Transverse colon (tissue), 4 donors: ENCODE results near the gene CBX5.

Experiments used
- CTCF ChIP-seq, 5 experiments: fragments of 200-600 bp in 3 of 5; fragments of 450-650 bp in 2 of 5; sonication (generic) in 3 of 5; IDR thresholded peaks; 1 replicate in 2 of 5; 2 replicates in 3 of 5; pipeline ENCODE4 v1.5.1; 2016 to 2017; ENCODE audit warnings: antibody characterized with exemption in 5 of 5, inconsistent platforms in 3 of 5, mild to moderate bottlenecking in 2 of 5, moderate library complexity in 1 of 5
- EP300 ChIP-seq: sonication (generic); formaldehyde crosslinking; IDR thresholded peaks from one replicate; pipeline ENCODE4 v1.6.1; 2017; ENCODE audit warnings: antibody characterized with exemption, low read depth
- POLR2A ChIP-seq: fragments of 450-650 bp; IDR thresholded peaks from one replicate; pipeline ENCODE4 v1.6.1; 2016; ENCODE audit warnings: antibody characterized with exemption, mild to moderate bottlenecking, moderate library complexity
- POLR2AphosphoS5 ChIP-seq, 3 donors: sonication (generic); formaldehyde crosslinking; IDR thresholded peaks; one replicate each; pipeline ENCODE4 v1.6.1; 2016; ENCODE audit warnings: antibody characterized with exemption in 3 of 3

GRCh38 chr12:54215989-54216796, 63.7 kb downstream of the CBX5 start:
- no peak for TF ChIP-seq POLR2AphosphoS5 (IDR thresholded peaks at IDR 0.05)
- no peak for TF ChIP-seq CTCF (IDR thresholded peaks at IDR 0.05)
- TF ChIP-seq POLR2A, result no peak
- TF ChIP-seq EP300, result no peak
